AG04450 (cell line): ENCODE measurements around the gene PGF. TPM values are rescaled to one million over a fixed set of nuclear protein-coding genes. Genes with fewer than 3 reads are reported as not detected.

Experiments
- CTCF ChIA-PET: fragments of 300-600, 350-600 bp; formaldehyde crosslinking; extraction: SDS; loops from one replicate; lab custom pipeline; 2022; ENCODE audit warnings: antibody characterized with exemption, inconsistent platforms; lab: Charles Lee
- POLR2A ChIA-PET: fragments of 350-600 bp; formaldehyde crosslinking; extraction: SDS; loops from one replicate; lab custom pipeline; 2021; ENCODE audit warnings: antibody characterized with exemption, inconsistent platforms; lab: Yijun Ruan, JAX
- DNase-seq: peaks from one replicate; pipeline ENCODE4 v3.0.0-alpha.2; 2011; ENCODE audit warnings: low read depth, low spot score
- H3K27ac ChIP-seq: one replicate; pipeline ENCODE4 v1.5.1; 2012; ENCODE audit warnings: low read depth, low read length, control low read depth
- H3K27me3 ChIP-seq: one replicate; pipeline ENCODE4 v1.6.0; 2012; ENCODE audit warnings: low read length; ENCODE audit not compliant: control insufficient read depth, insufficient read depth
- H3K4me3 ChIP-seq: 2 replicates; pipeline ENCODE4 v1.5.1; 2011; ENCODE audit warnings: mild to moderate bottlenecking, low read depth, low read length, control low read depth
- H3K9me3 ChIP-seq: 2 replicates; pipeline ENCODE4 v1.5.1; 2012; ENCODE audit warnings: low read length; ENCODE audit not compliant: control insufficient read depth, insufficient read depth
- polyA plus RNA-seq: library from polyadenylated mRNA; depleted of rRNA; stranded (reverse); fragments of >200 nt; gene quantifications from 2 replicates; pipeline ENCODE4 v1.2.3, GENCODE V29; 2011
- TF ChIP-seq, protein P1 (sequence below): IDR thresholded peaks from 2 replicates; pipeline ENCODE4 v1.5.1; 2011; ENCODE audit warnings: low read depth, low read length, control low read depth, inconsistent platforms

PGF gene
- polyA plus RNA-seq, 1 experiment: 0.63 TPM

DNA sequence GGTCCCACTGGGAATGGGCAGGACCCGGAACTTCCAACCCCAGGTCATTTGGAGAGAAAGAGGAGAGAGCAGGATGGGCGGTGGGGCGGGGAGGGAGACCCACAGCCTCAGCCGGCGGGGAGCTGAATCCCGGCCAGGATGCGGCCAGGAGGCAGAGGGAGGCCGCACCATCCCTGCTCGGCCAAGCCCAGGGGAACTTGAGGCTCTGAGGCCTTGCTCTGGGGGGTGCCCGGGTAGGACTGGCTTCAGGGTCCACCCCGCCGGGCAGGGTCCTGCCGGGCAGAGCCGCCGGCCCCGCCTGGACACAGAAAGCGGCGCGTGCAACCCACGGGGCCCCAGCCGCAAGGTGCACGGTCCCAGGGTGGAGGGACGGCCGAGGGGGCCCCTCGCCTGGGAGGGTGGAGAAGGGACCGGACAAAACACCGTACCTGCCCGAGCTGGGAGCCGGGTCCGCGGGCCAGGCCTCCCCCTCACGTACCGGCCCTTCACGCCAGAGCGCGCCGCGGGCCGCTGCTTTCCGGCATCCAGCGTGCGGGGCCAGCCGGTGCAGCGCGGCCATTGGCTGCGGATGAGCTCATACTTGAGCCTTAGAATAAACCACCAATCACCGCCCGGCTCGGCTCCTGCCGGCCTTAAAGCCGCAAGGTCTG is 32.5 kb downstream of the PGF start, which contains the start of gene RPS6KL1:
RPS6KL1 (minus strand) TSS at position 509 of the 650 bp plus-strand sequence. CDS start 1,719 bp downstream, outside the sequence.
- Histone ChIP-seq H3K9me3 (no peaks in the 10 kb centered on the region), H3K4me3 (peak within 1 kb of the TSS; percentile 55), H3K27me3 (peaks cover 2% of the 10 kb centered on the region), H3K27ac (no peak within 1 kb of the TSS)
- TF ChIP-seq, protein P1, sequence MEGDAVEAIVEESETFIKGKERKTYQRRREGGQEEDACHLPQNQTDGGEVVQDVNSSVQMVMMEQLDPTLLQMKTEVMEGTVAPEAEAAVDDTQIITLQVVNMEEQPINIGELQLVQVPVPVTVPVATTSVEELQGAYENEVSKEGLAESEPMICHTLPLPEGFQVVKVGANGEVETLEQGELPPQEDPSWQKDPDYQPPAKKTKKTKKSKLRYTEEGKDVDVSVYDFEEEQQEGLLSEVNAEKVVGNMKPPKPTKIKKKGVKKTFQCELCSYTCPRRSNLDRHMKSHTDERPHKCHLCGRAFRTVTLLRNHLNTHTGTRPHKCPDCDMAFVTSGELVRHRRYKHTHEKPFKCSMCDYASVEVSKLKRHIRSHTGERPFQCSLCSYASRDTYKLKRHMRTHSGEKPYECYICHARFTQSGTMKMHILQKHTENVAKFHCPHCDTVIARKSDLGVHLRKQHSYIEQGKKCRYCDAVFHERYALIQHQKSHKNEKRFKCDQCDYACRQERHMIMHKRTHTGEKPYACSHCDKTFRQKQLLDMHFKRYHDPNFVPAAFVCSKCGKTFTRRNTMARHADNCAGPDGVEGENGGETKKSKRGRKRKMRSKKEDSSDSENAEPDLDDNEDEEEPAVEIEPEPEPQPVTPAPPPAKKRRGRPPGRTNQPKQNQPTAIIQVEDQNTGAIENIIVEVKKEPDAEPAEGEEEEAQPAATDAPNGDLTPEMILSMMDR: no peak
- DNase-seq: peak; percentile 39
- ChIA-PET CTCF (interaction anchor here (1.0 to 3.4 kb wide), 5 partner anchors 17 to 166 kb away, joined by 4 to 25 read pairs (median 8); no protein-coding TSS in a partner anchor), POLR2A (interaction anchor here (0.5 to 0.8 kb wide), 3 partner anchors 18 to 129 kb away, joined by 3 to 7 read pairs (median 7); partner anchors contain the start of gene MLH3)

DNA sequence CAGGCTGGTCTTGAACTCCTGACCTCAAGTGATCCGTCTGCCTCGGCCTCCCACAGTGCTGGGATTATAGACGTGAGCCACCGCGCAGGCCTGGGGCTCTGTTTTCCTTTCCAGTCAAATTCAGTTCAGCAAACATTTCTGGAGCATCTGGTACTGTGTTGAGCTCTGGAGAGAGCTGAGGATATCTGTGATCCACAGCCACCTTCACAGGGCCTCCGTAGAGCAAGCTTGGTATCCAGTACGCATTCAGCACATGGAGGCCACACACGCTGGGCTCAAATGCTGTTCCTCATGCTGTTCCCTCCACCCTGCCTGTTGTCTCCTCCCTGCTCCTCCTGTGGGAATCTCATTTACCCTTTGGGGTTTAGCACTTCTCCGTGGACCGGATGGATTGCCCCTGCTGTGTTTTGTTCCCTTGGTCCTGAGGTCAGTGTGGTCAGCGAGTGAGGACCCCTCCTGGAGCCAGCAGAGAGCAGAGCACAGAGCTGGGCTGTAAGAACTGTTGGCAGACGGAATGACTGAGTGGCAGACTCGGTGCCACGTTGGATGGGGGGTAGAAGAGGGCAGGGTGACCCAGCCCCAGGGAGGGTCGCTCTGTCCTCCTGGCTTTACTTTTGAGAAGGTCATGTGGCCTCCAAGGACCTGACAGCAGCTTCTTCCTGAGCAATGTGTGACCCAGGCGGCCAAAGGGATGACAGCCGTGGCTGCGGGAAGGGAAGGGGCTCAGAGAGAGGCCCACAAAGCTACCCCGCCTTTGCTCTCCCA is 33.2 kb downstream of the PGF start:
- Histone ChIP-seq H3K4me3 (peak overlapping the region; percentile 55; the same call in 1 of the 2 replicates), H3K9me3 (no peaks in the 10 kb centered on the region), H3K27me3 (no peaks in the 10 kb centered on the region), H3K27ac (no peak overlapping the region)
- POLR2A ChIA-PET: no interaction called here
- CTCF ChIA-PET: interaction anchor here (2.5 to 3.4 kb wide), 3 partner anchors 16 to 167 kb away, joined by 8 to 25 read pairs (median 13); no protein-coding TSS in a partner anchor
- no peak for DNase-seq
- TF ChIP-seq, protein P1: no peak

DNA sequence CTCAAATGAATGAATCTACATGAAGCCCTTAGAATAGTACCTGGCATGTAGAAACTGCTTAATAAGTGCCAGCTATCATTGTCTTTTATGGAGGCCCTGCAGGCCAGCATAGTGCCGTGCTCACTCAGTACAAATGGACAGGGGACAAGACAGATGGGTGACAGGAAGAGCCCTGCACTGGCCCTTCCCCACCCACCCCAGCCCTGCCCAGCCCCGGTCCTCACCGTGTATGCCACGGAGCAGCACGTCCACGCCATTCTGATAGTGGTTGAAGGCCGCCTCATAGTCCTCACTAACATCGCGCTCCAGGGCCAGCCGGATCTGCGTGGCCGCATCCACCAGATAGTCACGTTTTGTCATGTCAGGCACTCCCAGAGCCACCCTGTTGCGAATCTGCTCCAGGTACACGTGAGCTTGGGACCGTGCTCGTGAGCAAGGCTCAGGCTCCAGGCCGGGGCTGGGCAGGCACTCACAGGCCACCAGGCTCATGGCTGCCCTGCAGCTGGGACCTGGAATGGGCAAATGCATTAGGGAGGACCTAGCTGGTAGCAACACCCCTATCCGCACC is 34.3 kb downstream of the PGF start:
- no peak for DNase-seq
- ChIA-PET CTCF (interaction anchor here (1.1 to 3.4 kb wide), 4 partner anchors 15 to 168 kb away, joined by 3 to 25 read pairs (median 10); no protein-coding TSS in a partner anchor), POLR2A (no interaction called here)
- no peak overlapping the region for H3K27ac ChIP-seq
- TF ChIP-seq, protein P1: no peak
- no peaks in the 10 kb centered on the region for H3K27me3 ChIP-seq
- H3K9me3 ChIP-seq: no peaks in the 10 kb centered on the region
- no peak overlapping the region for H3K4me3 ChIP-seq

DNA sequence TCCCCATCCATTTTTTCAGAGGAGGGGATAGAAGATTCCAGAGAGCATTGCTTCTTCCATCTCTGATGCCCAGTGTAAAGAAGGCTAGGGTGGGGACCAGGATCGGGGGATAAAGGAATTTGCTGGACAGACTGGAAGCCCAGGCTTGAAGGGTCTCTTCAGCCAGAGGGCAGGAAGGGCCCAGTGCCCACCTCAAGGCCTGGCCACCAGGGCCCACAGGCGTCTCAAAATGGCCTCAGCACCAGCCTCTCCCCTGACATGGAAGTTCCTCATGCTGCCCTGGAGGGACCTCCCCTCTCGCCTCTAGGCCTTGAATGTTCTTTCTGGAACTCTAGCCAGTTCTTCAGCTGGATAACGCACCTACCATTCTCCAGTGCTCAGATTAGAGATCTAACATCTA is 35.1 kb downstream of the PGF start:
- no peaks in the 10 kb centered on the region for H3K27me3 ChIP-seq
- TF ChIP-seq, protein P1: no peak
- no peaks in the 10 kb centered on the region for H3K9me3 ChIP-seq
- ChIA-PET POLR2A (no interaction called here), CTCF (interaction anchor here (1.1 kb wide), 1 partner anchor 15 kb away, joined by 3 read pairs; no protein-coding TSS in a partner anchor)
- no peak overlapping the region for H3K4me3 ChIP-seq
- no peak overlapping the region for H3K27ac ChIP-seq
- DNase-seq: no peak
